ENCODE results near the gene NUP98. TPM values are rescaled to one million over a fixed set of nuclear protein-coding genes. Genes with fewer than 3 reads are reported as not detected.

Gene NUP98
- total RNA-seq, 6 experiments from 2014 or later: 29.7 to 69.0 (median 34.3) TPM

- Histone ChIP-seq H3K4me3 (no peak overlapping the region), H3K36me3 (peaks cover 0 to 14% (median 12%) of the 10 kb centered on the region in 4 donors), H3K4me1 (no peaks in the 10 kb centered on the region), H3K9me3 (no peaks in the 10 kb centered on the region), H3K27me3 (no peaks in the 10 kb centered on the region), H3K27ac (no peak overlapping the region)
- 68% methylated on average over 5 of the region's 8 CpGs for WGBS (ENCODE audit: insufficient coverage, low coverage, low lambda C conversion rate, missing lambda C conversion rate)
- no peak for ATAC-seq
- TF ChIP-seq POLR2A (IDR thresholded peaks at IDR 0.05): no peak
- TF ChIP-seq, protein P1, sequence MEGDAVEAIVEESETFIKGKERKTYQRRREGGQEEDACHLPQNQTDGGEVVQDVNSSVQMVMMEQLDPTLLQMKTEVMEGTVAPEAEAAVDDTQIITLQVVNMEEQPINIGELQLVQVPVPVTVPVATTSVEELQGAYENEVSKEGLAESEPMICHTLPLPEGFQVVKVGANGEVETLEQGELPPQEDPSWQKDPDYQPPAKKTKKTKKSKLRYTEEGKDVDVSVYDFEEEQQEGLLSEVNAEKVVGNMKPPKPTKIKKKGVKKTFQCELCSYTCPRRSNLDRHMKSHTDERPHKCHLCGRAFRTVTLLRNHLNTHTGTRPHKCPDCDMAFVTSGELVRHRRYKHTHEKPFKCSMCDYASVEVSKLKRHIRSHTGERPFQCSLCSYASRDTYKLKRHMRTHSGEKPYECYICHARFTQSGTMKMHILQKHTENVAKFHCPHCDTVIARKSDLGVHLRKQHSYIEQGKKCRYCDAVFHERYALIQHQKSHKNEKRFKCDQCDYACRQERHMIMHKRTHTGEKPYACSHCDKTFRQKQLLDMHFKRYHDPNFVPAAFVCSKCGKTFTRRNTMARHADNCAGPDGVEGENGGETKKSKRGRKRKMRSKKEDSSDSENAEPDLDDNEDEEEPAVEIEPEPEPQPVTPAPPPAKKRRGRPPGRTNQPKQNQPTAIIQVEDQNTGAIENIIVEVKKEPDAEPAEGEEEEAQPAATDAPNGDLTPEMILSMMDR (IDR thresholded peaks at IDR 0.05): no peak
- no peak for DNase-seq
- intact Hi-C loops (cut with DNase I): no loop called here
These were observed 28.3 kb upstream of the NUP98 start for GRCh38 chr11:3825473-3826154.

DNA sequence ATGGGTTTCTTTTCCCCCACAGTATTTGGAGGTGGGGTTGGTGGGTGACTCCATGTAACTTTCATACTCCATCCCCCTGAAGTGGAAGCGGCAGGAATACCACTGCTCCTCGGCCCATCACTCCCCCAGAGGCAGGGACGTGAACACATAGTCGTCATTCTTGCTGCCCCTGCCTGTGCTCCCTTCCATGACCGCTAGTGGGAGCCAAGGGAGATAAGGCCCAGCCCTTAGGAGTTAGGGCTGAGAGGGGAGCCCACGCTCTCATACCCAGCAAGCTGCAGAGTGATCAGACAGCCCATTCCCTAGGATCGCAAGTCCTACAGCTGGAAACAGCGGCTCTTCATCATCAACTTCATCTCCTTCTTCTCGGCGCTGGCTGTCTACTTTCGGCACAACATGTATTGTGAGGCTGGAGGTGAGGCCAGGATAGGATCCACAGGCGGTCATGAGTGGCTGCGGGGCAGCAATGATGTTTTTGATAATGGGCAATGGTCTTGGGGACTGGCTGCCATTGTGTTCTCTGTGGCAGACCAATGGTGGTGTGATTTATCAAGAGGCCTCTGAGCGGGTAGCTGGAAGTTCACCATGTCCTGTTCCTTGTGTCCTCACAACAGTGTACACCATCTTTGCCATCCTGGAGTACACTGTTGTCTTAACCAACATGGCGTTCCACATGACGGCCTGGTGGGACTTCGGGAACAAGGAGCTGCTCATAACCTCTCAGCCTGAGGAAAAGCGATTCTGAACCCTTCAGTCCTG is 27.5 kb upstream of the NUP98 start:
- H3K36me3 ChIP-seq: peaks cover 0 to 13% (median 10%) of the 10 kb centered on the region in 4 donors
- no peak overlapping the region for H3K27ac ChIP-seq
- WGBS (ENCODE audit: insufficient coverage, low coverage, low lambda C conversion rate, missing lambda C conversion rate): 75% methylated on average over 8 of the region's 18 CpGs
- intact Hi-C loops (cut with DNase I): no loop called here
- TF ChIP-seq POLR2A (IDR thresholded peaks at IDR 0.05): no peak
- TF ChIP-seq, protein P1 (IDR thresholded peaks at IDR 0.05): peak; percentile 51 to 54 (median 54)
- H3K27me3 ChIP-seq: no peaks in the 10 kb centered on the region
- no peaks in the 10 kb centered on the region for H3K4me1 ChIP-seq
- no peak overlapping the region for H3K4me3 ChIP-seq
- DNase-seq (peak in 1 of 3 donors; percentile 47), ATAC-seq (peak; percentile 76 to 85 (median 78))
- H3K9me3 ChIP-seq: no peaks in the 10 kb centered on the region

- intact Hi-C loops (cut with DNase I): no loop called here
- DNase-seq (no peak), ATAC-seq (no peak)
- Histone ChIP-seq H3K4me1 (no peaks in the 10 kb centered on the region), H3K27ac (no peak overlapping the region), H3K27me3 (no peaks in the 10 kb centered on the region), H3K9me3 (no peaks in the 10 kb centered on the region), H3K36me3 (peaks cover 0 to 13% (median 10%) of the 10 kb centered on the region in 4 donors), H3K4me3 (no peak overlapping the region)
- WGBS (ENCODE audit: insufficient coverage, low coverage, low lambda C conversion rate, missing lambda C conversion rate): 91% methylated on average over 11 of the region's 30 CpGs
- no peak for TF ChIP-seq POLR2A (IDR thresholded peaks at IDR 0.05)
These were observed 26.6 kb upstream of the NUP98 start for GRCh38 chr11:3823762-3824506.

GRCh38 chr11:3823303-3823702 is 25.9 kb upstream of the NUP98 start:
- no peak overlapping the region for H3K4me3 ChIP-seq
- H3K27ac ChIP-seq: no peak overlapping the region
- no peaks in the 10 kb centered on the region for H3K27me3 ChIP-seq
- H3K36me3 ChIP-seq: peaks cover 0 to 13% (median 10%) of the 10 kb centered on the region in 4 donors
- intact Hi-C loops (cut with DNase I): no loop called here
- H3K4me1 ChIP-seq: no peaks in the 10 kb centered on the region
- ATAC-seq (no peak), DNase-seq (no peak)
- 100% methylated on average over 1 of the region's 3 CpGs for WGBS (ENCODE audit: insufficient coverage, low coverage, low lambda C conversion rate, missing lambda C conversion rate)
- TF ChIP-seq, protein P1 (IDR thresholded peaks at IDR 0.05): no peak
- TF ChIP-seq POLR2A (IDR thresholded peaks at IDR 0.05): no peak
- H3K9me3 ChIP-seq: no peaks in the 10 kb centered on the region

Measured in right lobe of liver (tissue), 6 donors.